PC-3 (cell line): ENCODE data around the gene KIAA1549. TPM values are rescaled to one million over a fixed set of nuclear protein-coding genes. Genes with fewer than 3 reads are reported as not detected.

ENCODE experiments used
- ATAC-seq: fragments of 200-7000 bp; cut with Tn5 transposase; 2 replicates; pipeline ENCODE4 v1.9.1; 2020; ENCODE audit warnings: mild to moderate bottlenecking, moderate library complexity
- BruUV-seq: library from RNA; stranded (reverse); fragments of 400-500 nt; replicated peaks from 2 replicates; lab custom pipeline; 2021; lab: Mats Ljungman, UMichigan
- CTCF ChIA-PET: fragments of 300-600 bp; sonication (Branson Sonifier 250); formaldehyde crosslinking; loops from one replicate; lab custom pipeline; 2022; ENCODE audit warnings: antibody characterized with exemption; lab: Charles Lee
- POLR2A ChIA-PET: fragments of 300-600 bp; sonication (Branson Sonifier 250); formaldehyde crosslinking; loops from one replicate; lab custom pipeline; 2022; ENCODE audit warnings: antibody characterized with exemption; ENCODE audit not compliant: unreplicated experiment; lab: Charles Lee
- DNase-seq: peaks from one replicate; pipeline ENCODE4 v3.0.0-alpha.2; 2015
- H2AFZ ChIP-seq: fragments of 300-600 bp; sonication (generic); 2 replicates; pipeline ENCODE4 v1.6.0; 2016; ENCODE audit warnings: antibody characterized with exemption, low read length
- H3F3A ChIP-seq: fragments of 300-600 bp; sonication (generic); one replicate; pipeline ENCODE4 v1.6.0; 2017; ENCODE audit warnings: antibody characterized with exemption, low read length, control low read depth, mild to moderate bottlenecking; ENCODE audit not compliant: unreplicated experiment
- H3K27ac ChIP-seq: fragments of 300-600 bp; sonication (generic); 2 replicates; pipeline ENCODE4 v1.5.1; 2016; ENCODE audit warnings: mild to moderate bottlenecking, low read length
- H3K27me3 ChIP-seq: fragments of 300-600 bp; sonication (generic); 2 replicates; pipeline ENCODE4 v1.6.1; 2016; ENCODE audit warnings: low read length, mixed read lengths
- H3K36me3 ChIP-seq: fragments of 300-600 bp; sonication (generic); 2 replicates; pipeline ENCODE4 v1.6.1; 2016; ENCODE audit warnings: low read depth, mixed run types, low read length, mixed read lengths
- H3K4me1 ChIP-seq: fragments of 300-600 bp; sonication (generic); 2 replicates; pipeline ENCODE4 v1.5.1; 2016; ENCODE audit warnings: low read length; ENCODE audit not compliant: insufficient read depth
- H3K4me2 ChIP-seq: fragments of 300-600 bp; sonication (generic); 2 replicates; pipeline ENCODE4 v1.6.0; 2016; ENCODE audit warnings: low read length
- H3K4me3 ChIP-seq: fragments of 300-600 bp; sonication (generic); 2 replicates; pipeline ENCODE4 v1.5.1; 2016; ENCODE audit warnings: mild to moderate bottlenecking, low read length, mixed read lengths
- H3K79me2 ChIP-seq: fragments of 300-600 bp; sonication (generic); 2 replicates; pipeline ENCODE4 v1.6.1; 2017; ENCODE audit warnings: low read length, mixed read lengths
- H3K9ac ChIP-seq: fragments of 300-600 bp; sonication (generic); 2 replicates; pipeline ENCODE4 v1.6.0; 2016; ENCODE audit warnings: mild to moderate bottlenecking, low read length
- H3K9me2 ChIP-seq: fragments of 300-600 bp; sonication (generic); replicated peaks from 2 replicates; pipeline ENCODE4 v1.6.1; 2016; ENCODE audit warnings: mixed run types, low read length, mixed read lengths
- H3K9me3 ChIP-seq: fragments of 300-600 bp; sonication (generic); 2 replicates; pipeline ENCODE4 v1.6.1; 2016; ENCODE audit warnings: low read length, mixed read lengths
- H4K20me1 ChIP-seq: fragments of 300-600 bp; sonication (generic); 2 replicates; pipeline ENCODE4 v1.6.1; 2016; ENCODE audit warnings: low read length, mixed read lengths
- CTCF ChIP-seq: fragments of 300-600 bp; sonication (generic); conservative IDR thresholded peaks from 2 replicates; pipeline ENCODE4 v1.5.1; 2017; ENCODE audit warnings: antibody characterized with exemption, low read depth, mild to moderate bottlenecking, low read length
- EZH2 ChIP-seq: fragments of 300-600 bp; sonication (generic); IDR thresholded peaks from one replicate; pipeline ENCODE4 v1.6.1; 2017; ENCODE audit warnings: antibody characterized with exemption, mild to moderate bottlenecking, low read length; ENCODE audit not compliant: unreplicated experiment
- EZH2phosphoT487 ChIP-seq: fragments of 300-600 bp; sonication (generic); IDR thresholded peaks from 2 replicates; pipeline ENCODE4 v1.6.1; 2018; ENCODE audit warnings: mild to moderate bottlenecking, antibody characterized with exemption, low read length, borderline replicate concordance
- intact Hi-C: fragments of 100-400 bp; cut with micrococcal nuclease; formaldehyde crosslinking; loops from 2 replicates; pipeline ENCODE4 v1.9.0; 2023
- total RNA-seq: library from RNA; depleted of rRNA; stranded (reverse); fragments of >200 nt; gene quantifications from 2 replicates; pipeline ENCODE4 v1.2.3, GENCODE V29; 2014

Gene KIAA1549
- total RNA-seq, 1 experiment from 2014 or later: 8.2 TPM

DNA sequence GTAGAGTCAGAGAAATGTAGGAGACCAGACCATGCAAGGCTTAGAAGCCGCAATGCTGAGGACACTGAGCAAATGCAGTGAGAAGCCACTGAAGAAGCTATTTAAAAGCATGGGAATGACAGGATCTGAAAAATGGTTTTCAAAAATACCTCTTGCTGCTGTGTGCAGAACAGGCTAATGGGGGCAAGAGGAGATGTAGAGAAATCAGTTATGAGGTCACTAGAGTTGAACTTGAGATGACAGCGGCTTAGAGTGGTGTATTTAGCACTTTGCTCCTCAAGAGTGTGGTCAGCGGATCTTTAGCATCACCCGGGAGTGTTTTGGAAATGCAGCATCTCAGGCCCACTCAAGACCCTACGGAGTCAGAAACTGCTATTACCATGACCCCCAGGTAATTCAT, 48.8 kb downstream of the KIAA1549 start:
- DNase-seq: no peak
- no peaks in the 10 kb centered on the region for H3K36me3 ChIP-seq
- peaks cover 28% of the 10 kb centered on the region for H3K79me2 ChIP-seq
- H3K9me3 ChIP-seq: no peaks in the 10 kb centered on the region
- intact Hi-C loops: no loop called here
- H3K9me2 ChIP-seq: no peaks in the 10 kb centered on the region
- no peaks in the 10 kb centered on the region for H4K20me1 ChIP-seq
- H3K4me1 ChIP-seq: peaks cover 32% of the 10 kb centered on the region
- H3F3A ChIP-seq: no peaks in the 10 kb centered on the region
- H3K4me3 ChIP-seq: no peak overlapping the region
- no peak overlapping the region for H2AFZ ChIP-seq
- ChIA-PET POLR2A (no interaction called here), CTCF (no interaction called here)
- H3K27me3 ChIP-seq: no peaks in the 10 kb centered on the region
- no peak overlapping the region for H3K9ac ChIP-seq
- H3K27ac ChIP-seq: no peak overlapping the region
- TF ChIP-seq CTCF (no peak), EZH2phosphoT487 (no peak), EZH2 (no peak)
- ATAC-seq: no peak
- BruUV-seq: no TSS peak
- H3K4me2 ChIP-seq: no peak overlapping the region

- Histone ChIP-seq H3K79me2 (peaks cover 24% of the 10 kb centered on the region), H3F3A (no peaks in the 10 kb centered on the region), H3K36me3 (no peaks in the 10 kb centered on the region), H3K9me3 (no peaks in the 10 kb centered on the region), H3K9me2 (no peaks in the 10 kb centered on the region), H2AFZ (no peak overlapping the region), H3K27ac (no peak overlapping the region), H3K4me1 (peaks cover 19% of the 10 kb centered on the region), H3K27me3 (no peaks in the 10 kb centered on the region), H4K20me1 (no peaks in the 10 kb centered on the region), H3K4me2 (no peak overlapping the region), H3K4me3 (no peak overlapping the region), H3K9ac (no peak overlapping the region)
- intact Hi-C loops: no loop called here
- ChIA-PET POLR2A (no interaction called here), CTCF (no interaction called here)
- ATAC-seq (no peak), DNase-seq (no peak)
- no peak for TF ChIP-seq EZH2phosphoT487
- TF ChIP-seq EZH2: no peak
- TF ChIP-seq CTCF: no peak
- BruUV-seq: no TSS peak
These were observed 51.2 kb downstream of the KIAA1549 start for GRCh38 chr7:138929969-138930368.

DNA sequence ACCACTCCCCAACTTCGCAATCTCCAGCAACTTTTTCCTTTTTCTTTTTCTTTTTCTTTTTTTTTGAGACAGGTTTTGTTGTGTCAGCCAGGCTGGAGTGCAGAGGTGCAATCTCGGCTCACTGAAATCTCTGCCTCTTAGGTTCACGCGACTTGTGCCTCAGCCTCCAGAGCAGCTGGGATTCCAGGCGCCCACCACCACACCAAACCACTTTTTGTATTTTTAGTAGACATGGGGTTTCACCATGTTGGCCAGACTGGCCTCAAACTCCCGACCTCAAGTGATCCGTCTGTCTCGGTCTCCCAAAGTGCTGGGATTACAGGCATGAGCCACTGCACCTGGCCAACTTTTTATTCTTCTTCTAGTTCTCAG, 55.0 kb downstream of the KIAA1549 start:
- no peak overlapping the region for H2AFZ ChIP-seq
- CTCF ChIA-PET: no interaction called here
- H3K36me3 ChIP-seq: no peaks in the 10 kb centered on the region
- ATAC-seq (no peak), DNase-seq (no peak)
- no peaks in the 10 kb centered on the region for H3F3A ChIP-seq
- H3K79me2 ChIP-seq: peaks cover 15% of the 10 kb centered on the region; the same call in 1 of the 2 replicates
- intact Hi-C loops: no loop called here
- peaks cover 8% of the 10 kb centered on the region; the same call in 1 of the 2 replicates for H3K4me1 ChIP-seq
- no peaks in the 10 kb centered on the region for H3K27me3 ChIP-seq
- peak overlapping the region; percentile 35 for H3K27ac ChIP-seq
- POLR2A ChIA-PET: no interaction called here
- no peak overlapping the region for H3K4me2 ChIP-seq
- H3K9me3 ChIP-seq: no peaks in the 10 kb centered on the region
- TF ChIP-seq EZH2phosphoT487: no peak
- TF ChIP-seq CTCF: no peak
- TF ChIP-seq EZH2: no peak
- H3K9me2 ChIP-seq: no peaks in the 10 kb centered on the region
- no peak overlapping the region for H3K9ac ChIP-seq
- no TSS peak for BruUV-seq
- no peaks in the 10 kb centered on the region for H4K20me1 ChIP-seq
- H3K4me3 ChIP-seq: no peak overlapping the region
